ENCODE data around the gene RANBP3. TPM values are rescaled to one million over a fixed set of nuclear protein-coding genes. Genes with fewer than 3 reads are reported as not detected.
"Not testable (repeated sequence)": the region's sequence is repeated elsewhere in the genome, so short reads cannot be mapped to it uniquely, and the experiment has no call there.

The RANBP3 gene
- total RNA-seq, 3 donors from 2014 or later: 101 to 104 (median 103) TPM

DNA sequence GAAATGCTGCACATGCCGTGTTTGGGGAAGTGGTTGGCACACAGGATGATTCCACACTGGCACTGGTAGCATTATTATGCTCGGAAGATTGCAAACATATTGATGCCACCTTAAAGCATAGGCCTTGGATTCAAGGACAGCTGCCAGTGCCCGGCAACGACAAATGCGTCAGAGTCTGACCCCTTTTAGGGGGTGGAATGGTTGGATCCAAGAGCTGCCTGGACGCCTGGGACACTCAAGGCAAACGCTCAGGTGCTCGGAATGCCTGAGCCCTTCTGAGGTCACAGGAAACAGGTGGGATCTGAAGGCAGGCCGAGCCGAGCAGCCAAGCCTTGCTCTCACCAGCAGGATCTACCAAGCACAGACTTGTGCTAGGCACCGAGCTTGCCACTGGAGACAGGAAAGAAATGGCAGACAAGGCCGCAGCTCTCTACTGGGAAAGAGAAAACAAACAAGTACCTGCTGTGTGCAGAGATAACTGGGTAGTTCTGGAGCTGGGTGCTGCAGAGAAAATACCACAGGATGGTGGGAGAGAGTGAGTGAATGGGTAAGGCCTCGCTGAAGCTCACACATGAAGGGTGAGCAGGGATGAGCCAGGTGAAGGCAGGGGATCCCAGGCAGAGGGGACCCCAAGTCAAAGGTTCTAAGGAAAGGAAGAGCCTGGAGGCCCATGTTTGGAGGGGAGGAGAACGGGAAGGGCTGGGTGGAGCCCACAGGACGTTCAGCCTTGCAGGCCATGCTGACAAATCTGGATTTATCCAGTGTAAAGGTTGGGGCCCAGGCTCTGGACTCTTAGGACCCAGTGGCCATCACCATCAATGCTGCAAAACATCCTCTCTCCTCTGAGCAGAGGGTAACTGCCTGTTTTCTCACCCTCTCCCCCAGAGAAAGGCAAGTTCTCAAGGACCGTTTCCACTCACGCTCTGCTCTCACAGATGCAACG lies 9.2 kb downstream of the RANBP3 start:
- no peaks in the 10 kb centered on the region for H3K27me3 Mint-ChIP-seq (ENCODE audit: low read depth)
- no peak overlapping the region for H3K4me3 Mint-ChIP-seq

DNA sequence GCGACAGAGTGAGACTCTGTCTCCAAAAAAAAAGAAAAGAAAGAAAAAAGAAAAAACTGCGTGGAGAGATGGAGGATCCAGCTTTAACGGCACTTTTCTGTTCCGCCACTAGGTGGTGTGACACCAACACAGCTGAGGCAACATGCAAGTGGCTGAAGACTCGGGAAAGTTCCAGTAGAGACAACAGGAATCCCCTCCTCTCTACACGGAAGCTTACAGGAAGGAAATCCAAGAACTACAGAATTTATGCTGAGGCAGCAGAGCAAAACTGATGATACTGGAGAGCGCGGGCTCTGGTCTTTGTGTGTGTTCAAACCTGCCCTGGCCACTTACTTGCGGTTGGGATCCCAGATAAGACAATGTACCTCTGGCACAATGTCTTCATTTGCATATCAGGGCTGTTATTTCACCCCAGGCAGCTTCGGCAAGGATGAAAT lies 9.9 kb downstream of the RANBP3 start:
- peak; percentile 67 to 71 for ATAC-seq
- Mint-ChIP-seq H3K9me3 (no peaks in the 10 kb centered on the region), H3K4me3 (peak overlapping the region; percentile 9), H3K36me3 (ENCODE audit: insufficient read depth) (peaks cover 17% of the 10 kb centered on the region), H3K4me1 (ENCODE audit: low read depth) (peaks cover 84% of the 10 kb centered on the region), H3K27me3 (ENCODE audit: low read depth) (no peaks in the 10 kb centered on the region)
- peak; percentile 51 for DNase-seq

More for the DNA sequence above, 9.2 kb downstream of the RANBP3 start:
- H3K36me3 Mint-ChIP-seq (ENCODE audit: insufficient read depth): peaks cover 17% of the 10 kb centered on the region
- ATAC-seq: no peak
- peaks cover 82% of the 10 kb centered on the region for H3K4me1 Mint-ChIP-seq (ENCODE audit: low read depth)
- no peaks in the 10 kb centered on the region for H3K9me3 Mint-ChIP-seq
- DNase-seq: no peak

DNA sequence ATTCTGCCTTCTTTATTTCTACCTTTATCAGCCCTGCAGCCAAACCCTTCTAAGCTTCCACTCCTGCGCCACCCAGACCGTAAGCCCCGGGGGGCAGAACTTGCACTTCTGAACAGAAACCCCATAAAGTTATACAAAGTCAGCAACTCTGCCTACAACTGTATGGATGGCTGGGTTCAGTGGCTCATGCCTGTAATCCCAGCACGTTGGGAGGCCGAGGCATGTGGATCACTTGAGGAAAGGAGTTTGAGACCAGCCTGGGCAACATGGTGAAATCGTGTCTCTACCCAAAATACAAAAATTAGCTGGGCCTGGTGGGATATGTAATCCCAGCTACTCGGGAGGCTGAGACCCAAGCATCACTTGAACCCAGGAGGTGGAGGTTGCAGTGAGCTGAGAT lies 10.4 kb downstream of the RANBP3 start:
- H3K4me1 Mint-ChIP-seq (ENCODE audit: low read depth): peaks cover 86% of the 10 kb centered on the region
- H3K36me3 Mint-ChIP-seq (ENCODE audit: insufficient read depth): peaks cover 15% of the 10 kb centered on the region
- H3K4me3 Mint-ChIP-seq: no peak overlapping the region
- H3K27me3 Mint-ChIP-seq (ENCODE audit: low read depth): no peaks in the 10 kb centered on the region
- no peaks in the 10 kb centered on the region for H3K9me3 Mint-ChIP-seq
- ATAC-seq (no peak), DNase-seq (no peak)

DNA sequence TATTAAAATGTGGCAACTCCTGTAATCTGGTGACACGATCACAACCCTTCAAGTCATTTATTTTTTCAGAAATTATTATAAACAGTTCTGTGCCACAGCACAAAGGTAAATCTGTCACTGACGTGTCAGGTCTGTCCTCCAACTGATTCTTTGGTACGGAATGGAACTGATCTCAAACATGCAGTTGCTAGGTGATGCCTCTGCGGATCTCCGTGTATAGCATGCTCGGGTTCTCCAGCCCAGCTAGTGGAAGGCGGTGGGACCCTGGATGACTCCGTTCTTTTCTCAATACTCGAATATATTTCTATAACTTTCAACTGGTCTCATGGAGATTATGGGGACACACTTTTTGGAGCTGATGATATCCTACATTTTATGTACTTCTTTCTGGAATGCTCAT lies 11.0 kb downstream of the RANBP3 start:
- Mint-ChIP-seq H3K4me3 (no peak overlapping the region), H3K27me3 (ENCODE audit: low read depth) (no peaks in the 10 kb centered on the region), H3K4me1 (ENCODE audit: low read depth) (peaks cover 86% of the 10 kb centered on the region), H3K36me3 (ENCODE audit: insufficient read depth) (peaks cover 10% of the 10 kb centered on the region), H3K9me3 (no peaks in the 10 kb centered on the region)
- ATAC-seq (no peak), DNase-seq (no peak)

DNA sequence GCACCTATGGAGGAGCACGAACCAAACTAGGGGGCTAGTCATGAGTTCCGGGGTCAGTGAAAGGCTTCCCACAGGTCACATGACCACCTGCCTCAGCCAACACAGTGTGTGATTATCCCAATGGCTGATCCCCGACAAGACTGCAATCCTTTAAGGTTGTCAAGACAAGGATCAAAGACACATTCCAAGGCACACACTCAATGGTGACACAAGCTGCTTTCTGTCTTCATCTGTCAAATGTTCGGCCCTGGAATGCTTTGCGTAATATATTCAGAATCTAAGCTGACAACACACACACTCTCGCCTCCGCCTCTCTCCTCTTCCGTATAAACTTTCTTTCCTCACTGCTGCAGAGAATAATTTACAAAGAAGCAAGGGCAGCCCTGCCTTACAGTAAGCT lies 11.7 kb downstream of the RANBP3 start:
- H3K4me1 Mint-ChIP-seq (ENCODE audit: low read depth): peaks cover 88% of the 10 kb centered on the region
- no peak for DNase-seq
- no peaks in the 10 kb centered on the region for H3K27me3 Mint-ChIP-seq (ENCODE audit: low read depth)
- no peak overlapping the region for H3K4me3 Mint-ChIP-seq
- no peaks in the 10 kb centered on the region for H3K9me3 Mint-ChIP-seq
- peaks cover 10% of the 10 kb centered on the region for H3K36me3 Mint-ChIP-seq (ENCODE audit: insufficient read depth)
- no peak for ATAC-seq

DNA sequence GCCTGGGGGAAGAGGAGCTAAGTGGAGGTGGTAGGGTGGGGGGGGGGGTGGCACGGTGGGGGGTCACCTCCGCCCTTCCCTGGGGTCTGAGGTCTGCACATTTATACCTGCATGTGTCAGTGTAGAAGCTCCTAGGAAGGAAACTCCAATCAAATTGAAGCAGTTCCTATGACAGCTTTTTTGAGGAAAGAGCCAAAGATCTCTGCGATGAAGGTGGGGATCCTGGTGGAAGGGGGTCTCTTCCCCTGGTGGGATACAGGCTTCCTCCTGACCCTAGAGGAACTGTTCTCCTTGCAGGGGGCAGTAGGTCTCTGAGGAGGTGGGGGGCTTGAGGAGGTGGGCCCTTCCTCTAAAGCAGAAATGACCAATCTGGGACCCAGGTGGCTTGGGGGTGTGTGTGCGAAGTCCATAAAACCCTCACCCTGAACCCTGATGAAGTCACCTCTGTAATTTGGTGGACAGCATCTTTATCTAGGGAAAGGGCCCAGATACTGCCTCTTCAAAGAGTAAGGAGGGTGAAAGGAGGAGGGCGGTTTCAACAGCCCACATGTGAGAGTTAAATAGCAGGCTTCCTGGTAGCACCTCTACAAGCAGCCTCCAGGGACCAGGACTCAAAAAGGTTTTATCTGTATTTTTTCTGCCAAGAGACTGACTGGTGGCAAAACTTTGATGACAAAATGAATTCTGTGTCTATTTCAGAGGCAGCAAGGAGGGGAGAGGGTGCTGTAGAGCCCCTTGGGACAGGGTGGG lies 12.9 kb downstream of the RANBP3 start:
- DNase-seq (no peak), ATAC-seq (no peak)
- peaks cover 7% of the 10 kb centered on the region for H3K36me3 Mint-ChIP-seq (ENCODE audit: insufficient read depth)
- H3K9me3 Mint-ChIP-seq: no peaks in the 10 kb centered on the region
- H3K4me1 Mint-ChIP-seq (ENCODE audit: low read depth): peaks cover 92% of the 10 kb centered on the region
- H3K27me3 Mint-ChIP-seq (ENCODE audit: low read depth): no peaks in the 10 kb centered on the region
- no peak overlapping the region for H3K4me3 Mint-ChIP-seq

DNA sequence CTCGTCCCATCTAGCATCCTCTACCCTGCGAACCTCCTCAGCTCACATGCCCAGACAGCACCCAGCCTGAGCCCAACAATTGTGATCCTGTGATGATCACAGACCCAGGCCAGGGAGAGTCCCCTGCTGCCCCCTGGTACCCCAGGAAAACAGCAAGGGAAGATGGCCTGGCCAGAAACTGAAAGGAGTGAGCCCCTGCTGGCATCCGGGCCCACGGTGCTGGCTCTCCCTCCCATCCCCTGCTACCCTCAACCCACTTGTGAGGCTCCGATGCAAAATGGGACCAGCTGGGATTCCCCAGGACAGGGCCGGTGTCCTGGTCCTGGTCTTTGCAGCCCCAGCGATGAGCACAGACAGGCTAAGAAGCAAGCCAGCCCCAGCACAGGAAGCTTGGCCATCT lies 14.1 kb downstream of the RANBP3 start:
- Mint-ChIP-seq H3K4me3 (no peak overlapping the region), H3K4me1 (ENCODE audit: low read depth) (peaks cover 96% of the 10 kb centered on the region), H3K9me3 (no peaks in the 10 kb centered on the region), H3K27me3 (ENCODE audit: low read depth) (no peaks in the 10 kb centered on the region), H3K36me3 (ENCODE audit: insufficient read depth) (peaks cover 7% of the 10 kb centered on the region)
- ATAC-seq: no peak
- DNase-seq: no peak

DNA sequence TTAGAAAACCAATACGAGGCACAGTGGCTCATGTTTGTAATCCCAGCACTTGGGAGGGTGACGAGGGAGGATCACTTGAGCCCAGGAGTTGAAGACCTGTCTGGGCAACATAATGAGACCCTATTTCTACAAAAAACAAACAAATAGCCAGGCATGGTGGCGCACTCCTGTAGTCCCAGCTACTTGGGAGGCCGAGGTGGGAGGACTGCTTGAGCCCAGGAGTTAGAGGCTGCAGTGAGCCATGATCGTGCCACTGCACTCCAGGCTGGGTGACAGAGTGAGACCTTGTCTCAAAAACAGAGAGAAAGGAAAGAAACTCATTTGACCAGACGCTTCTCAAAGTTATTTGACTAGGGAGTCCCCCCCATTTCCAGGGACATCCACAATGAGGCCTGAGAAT lies 14.7 kb downstream of the RANBP3 start:
- not testable (repeated sequence) for H3K4me3 Mint-ChIP-seq; DNase-seq; H3K36me3 Mint-ChIP-seq (ENCODE audit: insufficient read depth); H3K27me3 Mint-ChIP-seq (ENCODE audit: low read depth); ATAC-seq; H3K9me3 Mint-ChIP-seq
- peaks cover 95% of the 10 kb centered on the region for H3K4me1 Mint-ChIP-seq (ENCODE audit: low read depth)

DNA sequence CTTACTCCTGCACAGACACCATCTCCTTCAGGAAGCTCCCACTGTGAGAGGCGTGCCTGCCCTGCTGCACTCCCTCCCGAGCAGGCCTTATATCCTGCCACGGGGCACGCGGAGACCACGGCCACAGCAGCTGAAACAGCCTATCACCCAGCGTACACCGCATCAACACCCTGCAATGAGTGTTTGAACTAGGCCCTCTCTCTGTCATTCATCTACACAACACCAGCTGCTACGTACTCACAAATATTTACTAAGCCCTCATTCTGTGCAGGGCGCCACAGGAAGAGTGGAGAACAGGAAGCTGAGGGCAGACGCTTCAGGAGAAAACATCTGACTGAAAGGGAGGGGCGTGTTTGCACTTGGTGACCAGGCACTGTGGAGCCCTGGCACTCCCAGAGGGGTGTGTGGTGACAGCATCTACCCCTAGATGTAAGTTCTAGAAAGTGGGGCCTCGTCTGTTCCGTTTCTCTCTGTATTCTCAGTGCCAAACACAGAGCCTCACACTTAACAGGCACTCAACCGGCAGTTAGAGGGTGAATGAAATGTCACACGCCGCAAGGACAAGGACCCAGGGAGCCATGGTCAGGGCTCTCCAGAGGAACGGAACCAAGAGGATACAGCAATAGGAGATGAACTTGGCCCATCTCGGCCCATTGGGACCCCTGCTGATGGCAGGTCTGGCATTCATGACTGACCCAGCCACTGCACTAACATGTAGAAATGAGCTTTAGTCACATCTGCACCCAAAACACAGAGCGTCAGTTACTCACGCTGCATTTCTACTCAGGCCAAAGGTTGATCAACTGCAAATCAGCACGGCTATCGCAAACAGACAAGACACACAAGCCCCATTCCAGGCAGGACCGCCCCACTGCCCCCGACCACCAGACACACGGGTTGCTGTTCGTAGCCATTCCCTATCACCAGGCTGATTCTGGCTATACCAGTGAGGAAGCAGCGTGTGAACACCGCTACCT lies 15.7 kb downstream of the RANBP3 start:
- Mint-ChIP-seq H3K4me1 (ENCODE audit: low read depth) (peaks cover 93% of the 10 kb centered on the region), H3K9me3 (no peaks in the 10 kb centered on the region), H3K36me3 (ENCODE audit: insufficient read depth) (peaks cover 10% of the 10 kb centered on the region), H3K4me3 (peak overlapping the region; percentile 67), H3K27me3 (ENCODE audit: low read depth) (no peaks in the 10 kb centered on the region)
- peak; percentile 51 for DNase-seq
- ATAC-seq: peak; percentile 85 to 86

DNA sequence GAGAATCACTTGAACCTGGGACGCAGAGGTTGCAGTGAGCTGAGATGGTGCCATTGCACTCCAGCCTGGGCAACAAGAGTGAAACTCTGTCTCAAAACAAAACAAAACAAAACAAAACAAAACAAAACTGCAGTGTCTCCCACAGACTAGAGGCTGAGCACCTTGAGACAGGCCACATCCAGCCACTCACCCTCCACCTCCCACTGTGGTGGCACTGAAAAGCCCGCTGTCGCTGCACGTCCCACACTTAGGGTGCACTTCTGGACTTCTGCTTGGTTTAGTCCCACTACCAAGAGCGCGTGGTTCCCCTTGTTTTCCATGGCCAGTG lies 16.3 kb downstream of the RANBP3 start:
- Mint-ChIP-seq H3K4me1 (ENCODE audit: low read depth) (peaks cover 93% of the 10 kb centered on the region), H3K4me3 (peak overlapping the region; percentile 67)
- not testable (repeated sequence) for H3K27me3 Mint-ChIP-seq (ENCODE audit: low read depth); H3K9me3 Mint-ChIP-seq; H3K36me3 Mint-ChIP-seq (ENCODE audit: insufficient read depth); DNase-seq
- ATAC-seq: peak; percentile 12 to 28

DNA sequence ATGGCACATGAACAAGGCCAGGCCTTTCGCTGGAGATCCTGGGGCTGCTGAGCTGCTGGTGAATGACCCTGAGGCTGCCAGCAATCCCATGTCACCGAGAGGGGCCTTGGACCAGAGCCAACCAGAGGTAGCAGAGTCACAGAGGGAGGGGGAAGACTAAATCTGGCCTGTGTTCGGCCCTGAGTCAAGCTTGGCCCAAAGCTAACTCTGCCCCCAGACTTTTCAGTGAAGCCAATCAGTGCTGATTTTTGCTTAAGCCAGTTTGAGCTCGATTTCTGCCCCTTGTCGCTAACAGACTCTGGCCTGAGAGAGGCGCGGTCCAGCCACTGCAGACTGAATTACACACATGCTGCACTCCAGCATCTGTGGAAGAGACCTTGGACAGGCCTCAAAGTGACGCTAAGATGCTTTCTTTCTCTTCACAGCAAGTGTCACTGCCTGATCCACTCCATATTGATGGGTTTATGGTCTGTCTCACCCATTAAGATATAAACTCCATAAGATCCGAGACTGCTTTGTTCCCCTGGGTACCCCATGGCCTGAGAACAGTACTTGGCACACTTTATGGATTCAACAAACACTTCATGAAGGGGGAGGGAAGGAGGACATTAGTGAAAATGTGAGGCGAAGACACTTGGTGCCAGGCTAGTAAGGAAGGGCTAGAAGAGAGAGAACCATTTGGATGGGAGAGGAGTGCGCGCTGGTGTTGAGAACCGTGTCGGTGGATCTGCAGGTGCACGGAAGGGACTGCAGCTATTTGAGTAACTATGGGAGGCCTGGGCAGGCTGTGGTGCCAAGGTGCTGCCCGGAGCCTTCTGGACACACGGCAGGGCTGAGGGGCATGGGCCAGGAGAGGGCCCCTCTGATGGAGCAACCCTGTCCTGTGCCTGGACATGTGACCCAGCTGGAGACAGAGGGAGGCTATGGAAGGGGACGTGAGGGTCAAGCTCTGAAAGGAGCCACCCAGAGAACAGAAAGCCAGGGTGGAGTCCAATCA lies 17.6 kb downstream of the RANBP3 start:
- Mint-ChIP-seq H3K4me1 (ENCODE audit: low read depth) (peaks cover 91% of the 10 kb centered on the region), H3K36me3 (ENCODE audit: insufficient read depth) (peaks cover 6% of the 10 kb centered on the region), H3K27me3 (ENCODE audit: low read depth) (no peaks in the 10 kb centered on the region), H3K4me3 (peak overlapping the region; percentile 44), H3K9me3 (no peaks in the 10 kb centered on the region)
- no peak for ATAC-seq
- no peak for DNase-seq

DNA sequence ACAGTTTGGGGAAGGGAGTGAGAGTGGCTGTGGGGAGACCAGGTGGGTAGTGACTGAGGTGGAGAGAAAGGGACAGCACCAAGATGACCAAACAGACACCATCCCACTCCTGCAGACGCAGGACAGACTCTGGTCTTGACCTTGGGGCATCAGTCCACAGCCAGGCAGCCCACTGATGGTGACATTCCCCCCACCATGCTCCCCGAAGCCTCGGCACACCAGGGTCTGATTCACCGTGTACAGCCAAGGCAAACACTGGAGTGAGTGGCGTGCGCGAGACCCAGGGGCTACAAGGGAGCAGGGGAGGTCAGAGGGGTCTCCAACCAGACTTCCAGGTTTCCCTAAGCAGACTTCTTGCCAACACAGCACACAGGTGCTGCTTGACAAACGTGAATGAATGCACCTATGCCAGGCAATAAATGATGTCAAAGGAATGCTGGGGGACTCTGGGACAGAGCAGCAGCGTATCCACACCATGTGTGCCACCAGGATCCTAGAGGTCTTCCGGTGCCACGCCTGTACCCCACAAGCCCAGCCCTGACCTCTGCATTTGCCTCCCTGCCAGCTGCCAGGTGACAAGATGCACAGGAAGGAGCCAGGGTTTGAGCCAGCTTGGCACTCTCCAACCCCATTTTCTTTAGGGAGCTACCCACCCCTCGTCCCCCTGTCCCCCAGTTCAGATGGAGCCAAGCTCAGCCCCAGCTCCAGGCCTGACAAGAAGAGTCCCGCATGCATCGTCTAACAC lies 18.5 kb downstream of the RANBP3 start:
- DNase-seq: no peak
- Mint-ChIP-seq H3K27me3 (ENCODE audit: low read depth) (no peaks in the 10 kb centered on the region), H3K9me3 (no peaks in the 10 kb centered on the region), H3K4me3 (no peak overlapping the region), H3K4me1 (ENCODE audit: low read depth) (peaks cover 91% of the 10 kb centered on the region), H3K36me3 (ENCODE audit: insufficient read depth) (peaks cover 6% of the 10 kb centered on the region)
- ATAC-seq: no peak

DNA sequence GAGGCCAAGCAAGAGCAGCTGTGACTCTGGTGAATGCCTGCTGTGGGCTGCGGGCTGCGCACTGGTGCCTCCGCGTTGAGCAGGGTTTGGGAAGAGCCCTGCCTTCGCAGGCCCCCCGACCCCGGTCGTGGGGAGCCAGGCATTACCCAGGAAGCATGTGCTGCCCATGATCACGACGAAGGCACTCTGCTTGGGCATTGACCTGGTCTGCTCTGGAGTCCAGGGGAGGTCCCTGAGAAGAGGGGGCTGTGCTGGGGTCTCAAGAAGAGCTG lies 19.2 kb downstream of the RANBP3 start:
- Mint-ChIP-seq H3K4me3 (no peak overlapping the region), H3K9me3 (no peaks in the 10 kb centered on the region), H3K4me1 (ENCODE audit: low read depth) (peaks cover 91% of the 10 kb centered on the region), H3K36me3 (ENCODE audit: insufficient read depth) (peaks cover 6% of the 10 kb centered on the region), H3K27me3 (ENCODE audit: low read depth) (no peaks in the 10 kb centered on the region)
- DNase-seq (no peak), ATAC-seq (no peak)

Measured in activated T-cell treated with anti-CD3 and anti-CD28 coated beads, Interleukin-2, amount 50 U/mL, for 4 hours (primary cell).